ENCODE measurements around the gene ZBED4. TPM values are rescaled to one million over a fixed set of nuclear protein-coding genes. Genes with fewer than 3 reads are reported as not detected.
A peak's percentile ranks its signal among the peaks of the same experiment; 100 is the strongest.

The ZBED4 gene
- total RNA-seq, 2 experiments from 2014 or later = 19.7 to 20.1 TPM

- CTCF ChIA-PET = no interaction called here
- DNase-seq = no peak
- no peak for TF ChIP-seq CTCF (IDR thresholded peaks at IDR 0.05)
These were observed 42.6 kb downstream of the ZBED4 start for GRCh38 chr22:49896201-49896600.

GRCh38 chr22:49897015-49897684 is 43.5 kb downstream of the ZBED4 start:
- H3K9me3 Mint-ChIP-seq = no peaks in the 10 kb centered on the region

More at GRCh38 chr22:49896201-49896600, 42.6 kb downstream of the ZBED4 start:
- Mint-ChIP-seq H3K27me3 (no peaks in the 10 kb centered on the region), H3K36me3 (ENCODE audit: low read depth) (peaks cover 32% of the 10 kb centered on the region), H3K9me3 (no peaks in the 10 kb centered on the region), H3K27ac (no peak overlapping the region), H3K4me3 (no peak overlapping the region), H3K4me1 (ENCODE audit: low read depth) (peaks cover 3% of the 10 kb centered on the region)
- POLR2A ChIA-PET = no interaction called here
- intact Hi-C loops (cut with micrococcal nuclease) = no loop called here
- no peak for ATAC-seq

GRCh38 chr22:49899530-49899929 is 45.9 kb downstream of the ZBED4 start:
- POLR2A ChIA-PET = interaction anchor here (1.3 kb wide), 1 partner anchor 30 kb away, joined by 3 read pairs; no protein-coding TSS in a partner anchor
- intact Hi-C loops (cut with micrococcal nuclease) = no loop called here
- Mint-ChIP-seq H3K9me3 (no peaks in the 10 kb centered on the region), H3K4me3 (no peak overlapping the region), H3K27me3 (no peaks in the 10 kb centered on the region), H3K27ac (no peak overlapping the region), H3K4me1 (ENCODE audit: low read depth) (peaks cover 3% of the 10 kb centered on the region), H3K36me3 (ENCODE audit: low read depth) (peaks cover 33% of the 10 kb centered on the region)
- no peak for DNase-seq
- CTCF ChIA-PET = no interaction called here
- no peak for ATAC-seq
- TF ChIP-seq CTCF (IDR thresholded peaks at IDR 0.05) = no peak

More at GRCh38 chr22:49897015-49897684, 43.5 kb downstream of the ZBED4 start:
- no peaks in the 10 kb centered on the region for H3K27me3 Mint-ChIP-seq
- H3K4me3 Mint-ChIP-seq = no peak overlapping the region
- peak overlapping the region; percentile 3 for H3K27ac Mint-ChIP-seq
- intact Hi-C loops (cut with micrococcal nuclease) = no loop called here
- peaks cover 35% of the 10 kb centered on the region for H3K36me3 Mint-ChIP-seq (ENCODE audit: low read depth)
- ATAC-seq = no peak
- DNase-seq = no peak
- ChIA-PET CTCF (no interaction called here), POLR2A (no interaction called here)
- H3K4me1 Mint-ChIP-seq (ENCODE audit: low read depth) = peaks cover 3% of the 10 kb centered on the region
- no peak for TF ChIP-seq CTCF (IDR thresholded peaks at IDR 0.05)

- Mint-ChIP-seq H3K27me3 (no peaks in the 10 kb centered on the region), H3K4me1 (ENCODE audit: low read depth) (peaks cover 3% of the 10 kb centered on the region), H3K27ac (no peak overlapping the region), H3K4me3 (no peak overlapping the region), H3K36me3 (ENCODE audit: low read depth) (peaks cover 31% of the 10 kb centered on the region), H3K9me3 (no peaks in the 10 kb centered on the region)
- ChIA-PET CTCF (no interaction called here), POLR2A (interaction anchor here (1.3 kb wide), 1 partner anchor 31 kb away, joined by 3 read pairs; no protein-coding TSS in a partner anchor)
- TF ChIP-seq CTCF (IDR thresholded peaks at IDR 0.05) = no peak
- ATAC-seq = no peak
- DNase-seq = no peak
- intact Hi-C loops (cut with micrococcal nuclease) = no loop called here
These were observed 47.0 kb downstream of the ZBED4 start for GRCh38 chr22:49900441-49901230.

- Mint-ChIP-seq H3K4me1 (ENCODE audit: low read depth) (peaks cover 3% of the 10 kb centered on the region), H3K27ac (no peak overlapping the region), H3K9me3 (no peaks in the 10 kb centered on the region), H3K4me3 (no peak overlapping the region), H3K36me3 (ENCODE audit: low read depth) (peaks cover 31% of the 10 kb centered on the region), H3K27me3 (no peaks in the 10 kb centered on the region)
- no peak for TF ChIP-seq CTCF (IDR thresholded peaks at IDR 0.05)
- POLR2A ChIA-PET = no interaction called here
- CTCF ChIA-PET = no interaction called here
- no peak for ATAC-seq
- intact Hi-C loops (cut with micrococcal nuclease) = no loop called here
- DNase-seq = no peak
These were observed 47.8 kb downstream of the ZBED4 start for GRCh38 chr22:49901457-49901856.

Data from activated CD8-positive, alpha-beta T cell treated with anti-CD3 and anti-CD28 coated beads for 36 hours (primary cell).